NB4 (cell line): ENCODE data around the gene PLEKHA5.
"Not testable (repeated sequence)": the region's sequence is repeated elsewhere in the genome, so short reads cannot be mapped to it uniquely, and the experiment has no call there.

ENCODE experiments used
- DNase-seq: peaks from one replicate; pipeline ENCODE4 v3.0.0; 2010; ENCODE audit warnings: low read depth
- H3K4me3 ChIP-seq: one replicate; pipeline ENCODE4 v1.5.1; 2011; ENCODE audit warnings: mild to moderate bottlenecking, low read depth, low read length, moderate library complexity
- MYC ChIP-seq: IDR thresholded peaks from 2 replicates; pipeline ENCODE4 v1.6.1; 2011; ENCODE audit warnings: low read depth, low read length
- POLR2A ChIP-seq: IDR thresholded peaks from 2 replicates; pipeline ENCODE4 v1.6.1; 2011; ENCODE audit warnings: mild to moderate bottlenecking; ENCODE audit not compliant: insufficient read length; ENCODE audit errors: extremely low read depth
- TF ChIP-seq, protein P1 (sequence below): IDR thresholded peaks from 2 replicates; pipeline ENCODE4 v1.6.1; 2011; ENCODE audit warnings: low read depth, low read length
- TF ChIP-seq, protein P2 (sequence below): IDR thresholded peaks from one replicate; pipeline ENCODE4 v1.5.1; 2012; ENCODE audit warnings: low read depth, low read length

The PLEKHA5 gene

DNA sequence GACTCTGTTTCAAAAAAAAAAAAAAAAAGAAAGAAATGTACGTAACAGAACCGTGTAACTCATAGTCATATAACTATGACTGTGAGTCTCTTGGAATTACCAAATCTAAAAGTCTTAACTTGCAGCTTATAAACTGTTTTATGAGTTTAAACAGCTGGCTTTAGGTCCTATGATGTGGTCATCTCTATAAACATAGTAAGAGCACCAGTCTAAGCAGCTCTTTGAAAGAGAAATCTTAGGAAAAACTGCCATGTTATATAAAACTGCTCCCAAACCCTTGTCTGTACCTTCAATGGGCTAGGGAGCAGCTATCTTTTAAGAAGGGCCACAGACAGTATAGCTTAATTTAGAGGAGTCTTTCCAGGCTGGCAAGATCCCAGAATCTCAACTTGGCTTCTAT lies 194.3 kb downstream of the PLEKHA5 start:
- TF ChIP-seq MYC (no peak), POLR2A (no peak)
- TF ChIP-seq, protein P1, sequence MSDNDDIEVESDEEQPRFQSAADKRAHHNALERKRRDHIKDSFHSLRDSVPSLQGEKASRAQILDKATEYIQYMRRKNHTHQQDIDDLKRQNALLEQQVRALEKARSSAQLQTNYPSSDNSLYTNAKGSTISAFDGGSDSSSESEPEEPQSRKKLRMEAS: no peak
- TF ChIP-seq, protein P2, sequence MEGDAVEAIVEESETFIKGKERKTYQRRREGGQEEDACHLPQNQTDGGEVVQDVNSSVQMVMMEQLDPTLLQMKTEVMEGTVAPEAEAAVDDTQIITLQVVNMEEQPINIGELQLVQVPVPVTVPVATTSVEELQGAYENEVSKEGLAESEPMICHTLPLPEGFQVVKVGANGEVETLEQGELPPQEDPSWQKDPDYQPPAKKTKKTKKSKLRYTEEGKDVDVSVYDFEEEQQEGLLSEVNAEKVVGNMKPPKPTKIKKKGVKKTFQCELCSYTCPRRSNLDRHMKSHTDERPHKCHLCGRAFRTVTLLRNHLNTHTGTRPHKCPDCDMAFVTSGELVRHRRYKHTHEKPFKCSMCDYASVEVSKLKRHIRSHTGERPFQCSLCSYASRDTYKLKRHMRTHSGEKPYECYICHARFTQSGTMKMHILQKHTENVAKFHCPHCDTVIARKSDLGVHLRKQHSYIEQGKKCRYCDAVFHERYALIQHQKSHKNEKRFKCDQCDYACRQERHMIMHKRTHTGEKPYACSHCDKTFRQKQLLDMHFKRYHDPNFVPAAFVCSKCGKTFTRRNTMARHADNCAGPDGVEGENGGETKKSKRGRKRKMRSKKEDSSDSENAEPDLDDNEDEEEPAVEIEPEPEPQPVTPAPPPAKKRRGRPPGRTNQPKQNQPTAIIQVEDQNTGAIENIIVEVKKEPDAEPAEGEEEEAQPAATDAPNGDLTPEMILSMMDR: no peak
- DNase-seq: no peak

DNA sequence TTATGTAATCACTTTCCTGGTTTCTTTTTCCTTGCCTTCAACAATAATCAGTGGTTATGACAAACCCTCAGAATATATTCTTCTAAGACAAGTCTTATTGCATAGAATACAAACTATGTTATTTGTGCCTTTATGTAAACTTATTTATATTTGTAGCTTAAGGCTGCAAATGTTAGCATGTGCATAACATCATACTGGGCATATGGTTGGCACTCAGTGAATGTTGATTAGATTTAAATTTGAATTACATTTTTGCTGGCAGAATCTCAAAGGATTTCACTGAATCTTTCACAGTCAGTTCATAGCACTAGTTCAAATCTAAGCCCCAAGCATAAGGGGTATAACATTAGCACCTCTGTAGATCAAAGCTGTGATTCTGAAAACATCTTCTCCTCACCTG lies 196.6 kb downstream of the PLEKHA5 start:
- TF ChIP-seq MYC (no peak), POLR2A (no peak)
- TF ChIP-seq, protein P1: no peak
- TF ChIP-seq, protein P2: no peak
- no peak for DNase-seq

More for the DNA sequence above, 194.3 kb downstream of the PLEKHA5 start:
- no peak overlapping the region for H3K4me3 ChIP-seq

DNA sequence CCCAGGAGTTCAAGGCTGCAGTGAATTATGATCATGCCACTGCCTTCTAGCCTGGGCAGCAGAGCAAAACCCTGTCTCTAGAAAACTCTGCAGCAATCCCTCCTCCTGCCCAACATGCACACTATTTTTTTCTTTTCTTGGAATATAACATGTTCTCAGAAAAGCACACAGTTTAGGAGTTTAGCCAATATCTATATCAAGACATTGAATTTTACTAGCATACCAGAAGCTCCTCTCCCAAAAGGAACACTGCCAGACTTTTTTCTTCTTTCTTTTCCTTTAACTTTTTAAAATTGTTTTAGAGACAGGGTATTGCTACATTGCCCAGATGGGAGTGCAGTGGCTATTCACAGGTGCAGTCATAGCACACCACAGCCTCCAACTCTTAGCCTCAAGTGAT lies 202.7 kb downstream of the PLEKHA5 start:
- TF ChIP-seq MYC: no peak
- no peak for TF ChIP-seq POLR2A
- TF ChIP-seq, protein P1: no peak
- TF ChIP-seq, protein P2: no peak

More for the DNA sequence above, 196.6 kb downstream of the PLEKHA5 start:
- H3K4me3 ChIP-seq: no peak overlapping the region

DNA sequence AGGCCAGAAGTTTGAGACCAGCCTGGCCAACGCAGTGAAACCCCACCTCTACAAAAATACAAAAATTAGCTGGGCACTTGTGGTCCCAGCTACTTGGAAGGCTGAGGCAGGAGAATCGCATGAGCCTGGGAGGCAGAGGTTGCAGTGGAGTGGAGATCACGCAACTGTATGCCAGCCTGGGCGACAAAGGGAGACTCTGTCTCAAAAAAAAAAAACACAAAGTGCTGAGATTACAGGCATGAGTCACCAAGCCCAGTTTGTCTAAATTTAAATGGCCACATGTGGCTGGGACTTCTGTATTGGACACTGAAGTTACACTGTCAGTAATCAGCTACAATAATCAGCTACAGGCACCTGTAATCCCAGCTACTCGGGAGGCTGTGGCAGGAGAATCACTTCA lies 208.9 kb downstream of the PLEKHA5 start:
- DNase-seq: no peak
- TF ChIP-seq POLR2A (no peak), MYC (no peak)
- TF ChIP-seq, protein P1: no peak
- TF ChIP-seq, protein P2: no peak
- no peak overlapping the region for H3K4me3 ChIP-seq

More for the DNA sequence above, 202.7 kb downstream of the PLEKHA5 start:
- no peak for DNase-seq
- H3K4me3 ChIP-seq: no peak overlapping the region

DNA sequence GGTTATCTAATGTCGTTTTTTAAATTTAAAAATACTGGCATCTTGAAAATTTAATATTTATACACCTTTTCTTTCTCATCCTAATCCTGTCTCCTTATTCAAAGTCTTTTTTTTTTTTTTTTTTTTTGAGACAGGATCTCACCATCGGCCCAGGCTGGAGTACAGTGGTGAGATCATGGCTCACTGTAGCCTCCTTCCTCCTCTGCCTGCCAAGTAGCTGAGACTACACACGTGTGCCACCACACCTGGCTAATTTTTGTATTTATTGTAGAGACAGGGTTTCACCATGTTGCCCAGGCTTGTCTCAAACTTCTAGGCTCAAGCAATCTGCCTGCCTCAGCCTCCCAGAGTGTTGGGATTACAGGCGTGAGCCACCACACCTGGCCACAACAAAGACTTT lies 221.3 kb downstream of the PLEKHA5 start:
- not testable (repeated sequence) for H3K4me3 ChIP-seq, DNase-seq

DNA sequence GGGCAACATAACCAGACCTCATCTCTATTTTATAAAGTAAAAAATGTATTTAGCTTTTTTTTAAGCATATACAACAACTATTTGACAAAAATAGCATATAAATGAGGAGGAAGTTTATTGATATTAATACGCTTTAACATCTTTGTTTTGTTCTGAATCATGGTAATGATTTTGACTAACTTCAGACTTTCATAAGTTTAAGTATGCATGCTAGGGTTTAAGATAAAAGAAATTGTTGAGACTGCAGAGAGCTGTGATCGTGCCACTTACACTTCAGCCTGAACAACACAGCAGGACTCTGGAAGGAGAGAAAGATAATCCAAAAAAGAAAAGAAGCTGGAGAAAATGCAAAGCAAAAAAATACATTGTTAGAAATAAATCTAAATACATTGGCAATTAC lies 221.8 kb downstream of the PLEKHA5 start:
- TF ChIP-seq POLR2A (no peak), MYC (no peak)
- TF ChIP-seq, protein P2: no peak
- TF ChIP-seq, protein P1: no peak
- no peak for DNase-seq
- no peak overlapping the region for H3K4me3 ChIP-seq
